VCaP (cell line): Measurements from ENCODE around the gene OSBPL5.
"Not testable (repeated sequence)": the region's sequence is repeated elsewhere in the genome, so short reads cannot be mapped to it uniquely, and the experiment has no call there.

ENCODE experiments used
- H3K27ac ChIP-seq: fragments of 450-650 bp; 2 replicates; pipeline ENCODE4 v1.5.1; 2017
- CTCF ChIP-seq: fragments of 450-650 bp; conservative IDR thresholded peaks from 2 replicates; pipeline ENCODE4 v1.5.1; 2017; ENCODE audit warnings: mild to moderate bottlenecking, moderate library complexity

Gene OSBPL5

GRCh38 chr11:3121931-3122774, 43.0 kb downstream of the OSBPL5 start:
- TF ChIP-seq CTCF: no peak

GRCh38 chr11:3121416-3121815, 43.7 kb downstream of the OSBPL5 start:
- no peak overlapping the region for H3K27ac ChIP-seq
- TF ChIP-seq CTCF: no peak

More at GRCh38 chr11:3121931-3122774, 43.0 kb downstream of the OSBPL5 start:
- peak overlapping the region; percentile 95 for H3K27ac ChIP-seq

DNA sequence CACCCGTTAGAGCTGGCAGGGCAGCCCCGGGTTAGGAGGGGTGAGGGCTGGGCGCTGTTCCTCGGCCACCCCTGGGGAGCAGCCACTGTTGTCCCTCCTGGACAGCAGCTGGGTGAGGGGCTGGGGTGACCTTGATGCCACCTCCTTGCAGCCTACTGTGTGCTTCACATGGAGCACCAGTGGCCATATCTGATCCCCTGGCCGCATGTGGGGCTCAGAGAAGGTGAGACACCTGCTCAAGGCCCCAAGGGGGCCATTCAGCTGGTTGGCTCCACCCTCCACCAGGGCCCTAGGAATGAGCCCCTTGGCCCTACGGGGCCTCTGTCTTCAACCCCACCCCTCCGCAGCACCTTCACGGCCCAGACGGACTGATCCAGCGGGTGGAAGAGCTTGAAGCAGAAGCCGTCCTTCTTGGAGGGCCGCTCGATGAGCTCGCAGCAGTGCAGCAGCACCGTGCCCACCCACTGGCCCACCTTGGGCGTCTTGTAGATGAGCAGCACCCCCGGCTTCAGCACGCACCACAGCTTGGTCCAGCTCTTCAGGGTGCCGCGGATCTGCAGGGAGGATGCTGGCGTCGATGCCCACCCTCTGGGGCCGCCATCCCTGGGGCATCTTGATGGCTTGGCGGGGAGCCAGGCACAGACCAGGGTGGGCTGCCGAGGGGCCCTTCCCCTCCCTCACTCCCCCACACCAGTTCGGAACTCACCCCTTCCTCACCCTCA, 44.9 kb downstream of the OSBPL5 start:
- H3K27ac ChIP-seq: no peak overlapping the region
- TF ChIP-seq CTCF: no peak

DNA sequence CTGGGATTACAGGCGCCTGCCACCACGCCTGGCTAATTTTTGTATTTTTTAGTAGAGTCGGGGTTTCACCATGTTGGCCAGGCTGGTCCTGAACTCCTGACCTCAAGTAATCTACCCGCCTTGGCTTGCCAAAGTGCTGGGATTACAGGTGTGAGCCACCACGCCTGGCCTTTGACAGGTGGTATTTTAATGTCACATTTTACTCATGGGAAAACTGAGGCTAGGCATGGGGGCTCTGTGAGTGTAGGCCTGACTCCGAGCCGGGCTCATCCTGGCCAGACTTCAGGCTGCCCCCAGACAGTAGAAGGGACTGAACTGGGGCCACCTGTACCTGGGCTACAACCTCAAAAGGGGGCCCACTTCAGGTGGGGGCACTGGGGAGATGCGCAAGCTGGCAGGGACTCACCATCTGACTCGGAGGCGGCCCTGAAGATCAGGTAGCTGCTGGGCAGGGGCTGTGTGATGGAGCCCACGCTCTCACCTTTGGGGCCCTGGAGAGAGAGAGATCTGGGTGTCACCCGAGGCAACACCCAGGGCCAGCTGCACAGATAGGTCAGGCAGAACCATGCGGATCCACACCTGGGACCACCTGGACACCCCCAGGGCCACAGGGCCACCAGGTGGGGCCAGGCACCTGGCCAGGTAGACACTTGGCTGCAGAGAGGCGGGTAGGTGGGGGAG, 45.8 kb downstream of the OSBPL5 start:
- no peak overlapping the region for H3K27ac ChIP-seq
- TF ChIP-seq CTCF: no peak

DNA sequence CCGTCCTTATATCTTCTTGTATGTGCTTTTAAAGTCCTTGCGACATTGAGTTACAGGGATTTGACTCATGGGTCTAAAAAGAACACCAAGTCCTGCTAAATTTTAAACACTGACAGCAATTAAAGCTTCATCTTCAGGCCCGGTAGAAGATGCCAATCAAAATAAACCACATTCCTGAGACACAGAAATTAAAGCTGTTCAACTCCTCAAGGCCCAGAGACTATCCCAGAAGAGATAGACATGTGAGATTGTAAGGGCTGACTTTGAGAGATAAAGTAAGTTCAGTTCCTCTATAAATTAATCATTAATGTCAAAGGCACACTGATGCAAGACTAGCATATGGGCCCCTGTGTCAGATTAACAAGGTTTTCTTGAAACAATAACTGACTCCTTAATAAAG, 49.8 kb downstream of the OSBPL5 start:
- H3K27ac ChIP-seq: no peak overlapping the region

GRCh38 chr11:3113661-3114060, 51.4 kb downstream of the OSBPL5 start:
- not testable (repeated sequence) for H3K27ac ChIP-seq

More for the DNA sequence above, 49.8 kb downstream of the OSBPL5 start:
- TF ChIP-seq CTCF: no peak

- no peak for TF ChIP-seq CTCF
These were observed 53.0 kb downstream of the OSBPL5 start for GRCh38 chr11:3111919-3112690.

More at GRCh38 chr11:3111919-3112690, 53.0 kb downstream of the OSBPL5 start:
- no peak overlapping the region for H3K27ac ChIP-seq
